ENCODE measurements around the gene CNOT11. TPM values are rescaled to one million over a fixed set of nuclear protein-coding genes. Genes with fewer than 3 reads are reported as not detected.

The CNOT11 gene
- total and polyA plus RNA-seq, 9 donors: 11.5 to 55.1 (median 21.0) TPM

DNA sequence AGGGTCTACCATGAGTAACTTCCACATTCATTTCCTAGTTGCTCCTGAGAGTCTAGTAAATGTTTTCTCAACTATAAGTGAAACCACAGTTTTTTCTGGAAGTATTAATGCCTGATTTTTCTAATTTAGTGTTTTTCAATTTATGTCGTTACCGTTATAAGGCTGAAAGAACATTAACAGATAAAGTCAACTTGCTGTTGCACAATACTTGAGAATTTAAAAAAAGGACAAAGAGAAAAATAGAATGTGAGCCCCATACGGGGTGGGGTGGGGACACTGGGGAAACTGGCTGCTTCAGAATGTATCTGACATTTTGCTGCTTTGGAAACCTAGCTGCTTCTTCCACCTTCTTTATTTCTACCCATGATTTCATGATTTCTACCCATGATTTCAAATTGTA is 26.2 kb downstream of the CNOT11 start:
- no peak for DNase-seq
- intact Hi-C loops (cut with DNase I): no loop called here
- WGBS, 3 donors: 71 to 82% (median 77%) methylated on average over 3 of the region's 3 CpGs
- Histone ChIP-seq H3K27ac (no peak overlapping the region), H3K4me3 (no peak overlapping the region), H3K36me3 (no peaks in the 10 kb centered on the region), H3K9me3 (no peaks in the 10 kb centered on the region), H3K27me3 (no peaks in the 10 kb centered on the region), H3K4me1 (ENCODE audit: insufficient read depth) (no peaks in the 10 kb centered on the region)
- TF ChIP-seq POLR2A (IDR thresholded peaks at IDR 0.05) (no peak), EP300 (IDR thresholded peaks at IDR 0.05) (no peak)
- TF ChIP-seq, protein P1, sequence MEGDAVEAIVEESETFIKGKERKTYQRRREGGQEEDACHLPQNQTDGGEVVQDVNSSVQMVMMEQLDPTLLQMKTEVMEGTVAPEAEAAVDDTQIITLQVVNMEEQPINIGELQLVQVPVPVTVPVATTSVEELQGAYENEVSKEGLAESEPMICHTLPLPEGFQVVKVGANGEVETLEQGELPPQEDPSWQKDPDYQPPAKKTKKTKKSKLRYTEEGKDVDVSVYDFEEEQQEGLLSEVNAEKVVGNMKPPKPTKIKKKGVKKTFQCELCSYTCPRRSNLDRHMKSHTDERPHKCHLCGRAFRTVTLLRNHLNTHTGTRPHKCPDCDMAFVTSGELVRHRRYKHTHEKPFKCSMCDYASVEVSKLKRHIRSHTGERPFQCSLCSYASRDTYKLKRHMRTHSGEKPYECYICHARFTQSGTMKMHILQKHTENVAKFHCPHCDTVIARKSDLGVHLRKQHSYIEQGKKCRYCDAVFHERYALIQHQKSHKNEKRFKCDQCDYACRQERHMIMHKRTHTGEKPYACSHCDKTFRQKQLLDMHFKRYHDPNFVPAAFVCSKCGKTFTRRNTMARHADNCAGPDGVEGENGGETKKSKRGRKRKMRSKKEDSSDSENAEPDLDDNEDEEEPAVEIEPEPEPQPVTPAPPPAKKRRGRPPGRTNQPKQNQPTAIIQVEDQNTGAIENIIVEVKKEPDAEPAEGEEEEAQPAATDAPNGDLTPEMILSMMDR (IDR thresholded peaks at IDR 0.05): no peak

DNA sequence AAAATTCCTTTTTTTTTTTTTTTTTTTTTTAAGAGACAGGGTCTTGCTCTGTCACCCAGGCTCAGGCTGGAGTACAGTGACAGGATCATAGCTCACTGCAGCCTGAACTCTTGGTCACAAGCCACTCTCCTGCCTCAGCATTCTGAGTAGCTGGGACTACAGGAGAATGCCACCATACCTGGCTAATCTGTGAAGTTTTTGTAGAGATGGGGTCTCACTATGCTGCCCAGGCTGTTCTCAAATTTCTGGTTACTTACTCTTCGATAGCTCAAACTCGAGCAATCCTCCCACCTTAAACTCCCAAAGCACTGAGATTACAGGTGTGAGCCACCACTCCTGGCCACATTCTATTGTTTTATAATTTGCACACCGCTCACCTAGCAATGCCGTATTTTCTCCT is 28.8 kb downstream of the CNOT11 start:
- Histone ChIP-seq H3K4me3 (no peak overlapping the region), H3K27ac (no peak overlapping the region), H3K9me3 (no peaks in the 10 kb centered on the region), H3K36me3 (no peaks in the 10 kb centered on the region), H3K27me3 (no peaks in the 10 kb centered on the region), H3K4me1 (ENCODE audit: insufficient read depth) (no peaks in the 10 kb centered on the region)
- no peak for DNase-seq
- TF ChIP-seq POLR2A (IDR thresholded peaks at IDR 0.05) (no peak), EP300 (IDR thresholded peaks at IDR 0.05) (no peak)
- TF ChIP-seq, protein P1 (IDR thresholded peaks at IDR 0.05): no peak
- intact Hi-C loops (cut with DNase I): no loop called here
- WGBS, 3 donors: 84 to 90% (median 88%) methylated on average over 4 of the region's 4 CpGs

DNA sequence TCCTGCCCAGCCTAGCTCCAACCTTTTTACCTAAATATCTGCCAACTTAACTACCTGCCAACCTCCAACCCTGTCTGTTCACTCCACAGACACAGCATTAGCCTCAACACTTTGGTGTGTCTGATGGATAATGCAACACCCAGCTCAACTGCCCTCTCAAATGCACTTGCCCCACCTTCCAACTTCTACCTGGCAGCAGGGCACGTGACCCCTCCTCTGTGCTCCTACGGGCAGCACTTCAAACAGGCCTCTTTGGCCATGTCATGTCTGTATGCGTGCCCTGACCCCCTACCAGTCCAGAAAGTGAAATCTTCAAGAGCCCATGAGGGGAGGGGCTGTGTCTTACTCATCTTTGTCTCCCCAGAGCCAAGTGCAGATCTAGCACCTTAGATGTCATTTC is 30.3 kb downstream of the CNOT11 start:
- no peak overlapping the region for H3K27ac ChIP-seq
- intact Hi-C loops (cut with DNase I): no loop called here
- no peak for DNase-seq
- 90 to 96% (median 94%) methylated on average over 3 of the region's 3 CpGs for WGBS, 3 donors
- TF ChIP-seq, protein P1 (IDR thresholded peaks at IDR 0.05): no peak
- TF ChIP-seq EP300 (IDR thresholded peaks at IDR 0.05) (no peak), POLR2A (IDR thresholded peaks at IDR 0.05) (no peak)
- H3K4me1 ChIP-seq (ENCODE audit: insufficient read depth): no peaks in the 10 kb centered on the region
- H3K27me3 ChIP-seq: no peaks in the 10 kb centered on the region
- no peak overlapping the region for H3K4me3 ChIP-seq
- H3K36me3 ChIP-seq: no peaks in the 10 kb centered on the region
- no peaks in the 10 kb centered on the region for H3K9me3 ChIP-seq

DNA sequence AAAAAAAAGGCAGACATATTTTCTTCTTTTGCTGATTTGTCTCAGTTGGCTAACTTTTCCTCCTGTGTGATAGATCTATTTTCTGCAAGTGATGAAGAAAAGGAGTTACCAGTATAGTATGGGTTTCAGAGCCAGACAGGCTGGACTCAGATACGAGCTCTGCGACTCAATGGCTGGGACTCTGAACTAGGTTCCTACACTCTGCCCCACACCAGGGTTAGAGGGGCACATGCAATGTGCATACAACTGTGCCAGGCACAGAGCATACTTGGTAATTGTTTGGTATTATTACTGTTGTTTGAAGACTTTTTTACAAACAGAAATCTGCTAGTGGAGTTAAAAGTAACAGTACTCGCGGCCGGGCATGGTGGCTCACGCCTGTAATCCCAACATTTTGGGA is 34.0 kb downstream of the CNOT11 start:
- H3K4me1 ChIP-seq (ENCODE audit: insufficient read depth): no peaks in the 10 kb centered on the region
- H3K36me3 ChIP-seq: no peaks in the 10 kb centered on the region
- WGBS, 3 donors: 94 to 97% (median 96%) methylated on average over 6 of the region's 6 CpGs
- DNase-seq: no peak
- no peaks in the 10 kb centered on the region for H3K27me3 ChIP-seq
- no peak overlapping the region for H3K27ac ChIP-seq
- no peaks in the 10 kb centered on the region for H3K9me3 ChIP-seq
- no peak overlapping the region for H3K4me3 ChIP-seq
- TF ChIP-seq, protein P1 (IDR thresholded peaks at IDR 0.05): no peak
- no peak for TF ChIP-seq EP300 (IDR thresholded peaks at IDR 0.05)
- no peak for TF ChIP-seq POLR2A (IDR thresholded peaks at IDR 0.05)
- intact Hi-C loops (cut with DNase I): no loop called here

DNA sequence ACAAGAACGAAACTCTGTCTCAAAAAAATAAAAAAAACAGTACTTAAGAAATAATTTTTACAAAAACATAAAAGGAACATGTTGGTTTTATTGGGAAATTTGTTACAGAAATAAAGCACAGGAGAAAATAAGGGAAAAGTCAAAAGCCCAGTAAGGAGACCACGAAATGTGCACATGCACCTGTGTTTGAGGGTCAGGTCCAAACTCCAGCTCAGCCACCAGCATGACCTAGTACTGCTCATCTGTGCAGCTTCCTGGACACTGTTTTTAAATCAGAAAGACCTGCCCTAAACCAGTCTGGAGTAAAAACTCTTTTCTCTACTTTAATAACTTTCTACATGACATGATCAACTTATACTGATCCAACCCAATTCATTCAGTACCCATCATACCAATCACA is 34.6 kb downstream of the CNOT11 start:
- no peak overlapping the region for H3K27ac ChIP-seq
- intact Hi-C loops (cut with DNase I): no loop called here
- 98% methylated on average over 2 of the region's 2 CpGs for WGBS, 3 donors
- no peak overlapping the region for H3K4me3 ChIP-seq
- H3K36me3 ChIP-seq: no peaks in the 10 kb centered on the region
- no peaks in the 10 kb centered on the region for H3K4me1 ChIP-seq (ENCODE audit: insufficient read depth)
- H3K27me3 ChIP-seq: no peaks in the 10 kb centered on the region
- TF ChIP-seq POLR2A (IDR thresholded peaks at IDR 0.05) (no peak), EP300 (IDR thresholded peaks at IDR 0.05) (no peak)
- TF ChIP-seq, protein P1 (IDR thresholded peaks at IDR 0.05): no peak
- no peaks in the 10 kb centered on the region for H3K9me3 ChIP-seq
- no peak for DNase-seq

Data from ovary (tissue), 9 donors.